Breast epithelium (tissue), 3 donors: ENCODE data around the gene CGN.

Experiments used
- CTCF ChIP-seq, 3 donors: fragments of 450-650 bp; IDR thresholded peaks; one replicate each; pipeline ENCODE4 v1.5.1; 2016 to 2017; ENCODE audit warnings: antibody characterized with exemption in 3 of 3, mild to moderate bottlenecking in 3 of 3, moderate library complexity in 3 of 3
- POLR2AphosphoS5 ChIP-seq, 3 donors: sonication (generic); formaldehyde crosslinking; IDR thresholded peaks; one replicate each; pipeline ENCODE4 v1.6.1; 2017; ENCODE audit warnings: antibody characterized with exemption in 3 of 3

DNA sequence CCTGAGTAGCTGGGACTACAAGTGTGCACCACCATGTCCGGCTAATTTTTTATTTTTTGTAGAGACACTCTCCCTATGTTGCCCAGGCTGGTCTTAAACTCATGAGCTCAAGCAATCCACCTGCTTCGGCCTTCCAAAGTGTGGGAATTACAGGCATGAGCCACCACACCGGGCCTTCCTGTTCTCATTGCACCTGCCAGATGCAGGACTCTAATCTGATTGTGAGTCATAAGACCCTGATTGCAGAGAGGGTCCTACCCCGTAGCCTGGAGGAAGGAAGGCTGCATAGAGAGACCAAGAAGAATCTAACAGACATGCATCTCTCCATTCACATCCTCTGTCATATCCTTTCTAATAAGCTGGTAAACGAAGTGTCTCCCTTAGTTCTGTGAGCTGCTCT is 19.5 kb upstream of the CGN start:
- TF ChIP-seq CTCF (IDR thresholded peaks at IDR 0.05) = no peak
- no peak for TF ChIP-seq POLR2AphosphoS5 (IDR thresholded peaks at IDR 0.05)
